CD8-positive, alpha-beta memory T cell (primary cell): ENCODE results near the gene NCBP3. TPM values are rescaled to one million over a fixed set of nuclear protein-coding genes. Genes with fewer than 3 reads are reported as not detected.

Experiments used
- CTCF ChIA-PET: fragments of 350-600 bp; sonication (Branson Sonifier 250); formaldehyde crosslinking; loops from one replicate; lab custom pipeline; 2021; ENCODE audit warnings: antibody characterized with exemption; lab: Charles Lee
- POLR2A ChIA-PET: fragments of 350-600 bp; sonication (Branson Sonifier 250); formaldehyde crosslinking; loops from one replicate; lab custom pipeline; 2021; ENCODE audit warnings: antibody characterized with exemption; lab: Charles Lee
- DNase-seq, 5 donors: peaks; one replicate each; pipeline versions ENCODE4 v3.0.0 to v3.0.0-alpha.2; 2020 to 2022; ENCODE audit warnings: mixed read lengths in 1 of 5
- H3K27ac ChIP-seq: one replicate; pipeline ENCODE4 v1.7.0; 2013; ENCODE audit warnings: low read depth, mild to moderate bottlenecking, low read length, moderate library complexity
- H3K27me3 ChIP-seq: 2 replicates; pipeline ENCODE4 v1.7.0; 2013; ENCODE audit warnings: low read length, mild to moderate bottlenecking; ENCODE audit not compliant: insufficient read depth, poor library complexity, severe bottlenecking
- H3K36me3 ChIP-seq: 2 replicates; pipeline ENCODE4 v1.7.0; 2013; ENCODE audit warnings: mild to moderate bottlenecking, low read length, moderate library complexity; ENCODE audit not compliant: insufficient read depth
- H3K4me1 ChIP-seq: 2 replicates; pipeline ENCODE4 v1.7.0; 2013; ENCODE audit warnings: mild to moderate bottlenecking, low read length, moderate library complexity; ENCODE audit not compliant: insufficient read depth
- H3K4me3 ChIP-seq: 2 replicates; pipeline ENCODE4 v1.7.0; 2013; ENCODE audit warnings: mild to moderate bottlenecking, low read length
- H3K9me3 ChIP-seq: 2 replicates; pipeline ENCODE4 v1.7.0; 2013; ENCODE audit warnings: mild to moderate bottlenecking, low read length
- H3K27ac Mint-ChIP-seq, 8 donors: one replicate each; pipeline ENCODE4 v1.8.0; 2020 to 2021; ENCODE audit warnings: mixed read lengths in 8 of 8, mild to moderate bottlenecking in 6 of 8, inconsistent platforms in 3 of 8, moderate library complexity in 3 of 8
- H3K27me3 Mint-ChIP-seq, 2 donors: one replicate each; pipeline ENCODE4 v1.8.0; 2020 to 2021; ENCODE audit warnings: mixed read lengths in 2 of 2, mild to moderate bottlenecking in 1 of 2, moderate library complexity in 1 of 2
- H3K36me3 Mint-ChIP-seq, 3 donors: one replicate each; pipeline ENCODE4 v1.8.0; 2020 to 2021; ENCODE audit warnings: mixed read lengths in 3 of 3, inconsistent platforms in 1 of 3, mild to moderate bottlenecking in 1 of 3
- H3K4me1 Mint-ChIP-seq, 3 donors: one replicate each; pipeline ENCODE4 v1.8.0; 2020 to 2021; ENCODE audit warnings: mixed read lengths in 3 of 3, inconsistent platforms in 1 of 3, mild to moderate bottlenecking in 1 of 3
- H3K4me3 Mint-ChIP-seq, 7 donors: one replicate each; pipeline ENCODE4 v1.8.0; 2020 to 2021; ENCODE audit warnings: mixed read lengths in 7 of 7, mild to moderate bottlenecking in 6 of 7, moderate library complexity in 4 of 7, inconsistent platforms in 2 of 7
- H3K9me3 Mint-ChIP-seq, 5 donors: one replicate each; pipeline ENCODE4 v1.8.0; 2020 to 2022; ENCODE audit warnings: mixed read lengths in 5 of 5, mild to moderate bottlenecking in 3 of 5, moderate library complexity in 2 of 5, inconsistent platforms in 1 of 5
- polyA plus RNA-seq: library from polyadenylated mRNA; unstranded; fragments of 300-500 nt; fragmentation: Illumina TruSeq; gene quantifications from one replicate; pipeline ENCODE4 v1.2.3, GENCODE V29; 2021
- total RNA-seq, 2 experiments: library from RNA; stranded (reverse); gene quantifications; one replicate each; pipeline ENCODE4 v1.2.3, GENCODE V29; 2021

The NCBP3 gene
- total and polyA plus RNA-seq, 3 experiments from 2014 or later = 18.0 to 42.0 (median 39.9) TPM

DNA sequence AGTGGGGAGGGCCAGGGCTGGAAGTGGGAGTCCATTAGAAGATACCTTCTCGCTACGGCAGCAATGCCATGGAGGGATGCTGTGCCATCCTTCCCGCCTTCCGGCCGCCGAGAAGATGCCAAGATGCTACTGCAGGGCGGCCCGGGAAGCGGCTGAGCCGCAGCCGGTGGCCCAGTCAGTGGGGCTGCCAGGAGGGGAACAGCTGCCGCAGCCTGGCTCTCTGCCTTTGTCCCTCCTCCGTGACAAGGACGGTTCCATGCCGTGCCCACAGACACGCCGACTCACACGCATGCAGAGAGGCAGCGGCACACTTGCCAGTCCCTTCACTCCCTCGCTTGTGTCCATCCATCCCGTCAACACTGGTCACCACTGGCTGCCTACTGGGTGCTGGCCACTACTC, 20.2 kb upstream of the NCBP3 start:
- no peak overlapping the region for H3K4me3 ChIP-seq
- H3K4me3 Mint-ChIP-seq = no peak overlapping the region
- H3K9me3 ChIP-seq = no peaks in the 10 kb centered on the region
- no peaks in the 10 kb centered on the region for H3K36me3 Mint-ChIP-seq
- H3K27ac ChIP-seq = no peak overlapping the region
- ChIA-PET CTCF (interaction anchor here (1.2 kb wide), 1 partner anchor 208 kb away, joined by 3 read pairs; no protein-coding TSS in a partner anchor), POLR2A (no interaction called here)
- H3K4me1 Mint-ChIP-seq = peaks cover 5 to 6% (median 5%) of the 10 kb centered on the region in 3 donors
- no peaks in the 10 kb centered on the region for H3K36me3 ChIP-seq
- H3K27me3 ChIP-seq = no peaks in the 10 kb centered on the region
- DNase-seq = no peak
- H3K4me1 ChIP-seq = no peaks in the 10 kb centered on the region
- no peaks in the 10 kb centered on the region for H3K27me3 Mint-ChIP-seq
- H3K9me3 Mint-ChIP-seq = no peaks in the 10 kb centered on the region
- H3K27ac Mint-ChIP-seq = no peak overlapping the region

DNA sequence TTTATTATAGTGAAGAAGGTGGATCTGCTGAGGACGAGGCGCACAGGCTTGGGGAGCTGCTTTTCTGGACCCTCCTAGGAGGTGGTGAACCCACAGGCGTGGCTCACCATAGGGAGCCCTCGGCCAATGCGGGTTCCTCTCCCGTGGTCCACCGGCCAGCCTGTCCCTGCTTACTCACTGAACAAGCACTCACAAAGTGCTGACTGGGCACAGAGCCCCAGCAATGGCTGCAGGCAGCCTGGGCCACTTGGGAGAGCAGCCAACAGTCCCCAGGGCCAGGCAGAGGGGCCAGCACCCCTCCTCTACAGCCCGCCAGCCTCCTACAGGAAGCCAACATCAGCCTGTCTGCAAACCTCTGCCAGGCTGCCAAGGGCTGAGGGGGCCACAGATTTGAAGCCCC, 19.1 kb upstream of the NCBP3 start:
- ChIA-PET CTCF (interaction anchor here (1.3 to 3.2 kb wide), 3 partner anchors 19 to 31 kb away, joined by 3 to 14 read pairs (median 5); partner anchors contain the start of gene NCBP3), POLR2A (no interaction called here)
- Mint-ChIP-seq H3K9me3 (no peaks in the 10 kb centered on the region), H3K27me3 (no peaks in the 10 kb centered on the region), H3K36me3 (peaks cover 0 to 3% (median 0%) of the 10 kb centered on the region in 3 donors), H3K27ac (no peak overlapping the region), H3K4me1 (no peaks in the 10 kb centered on the region), H3K4me3 (no peak overlapping the region)
- Histone ChIP-seq H3K27ac (no peak overlapping the region), H3K36me3 (no peaks in the 10 kb centered on the region), H3K27me3 (no peaks in the 10 kb centered on the region), H3K4me1 (no peaks in the 10 kb centered on the region), H3K9me3 (no peaks in the 10 kb centered on the region), H3K4me3 (no peak overlapping the region)
- no peak for DNase-seq

DNA sequence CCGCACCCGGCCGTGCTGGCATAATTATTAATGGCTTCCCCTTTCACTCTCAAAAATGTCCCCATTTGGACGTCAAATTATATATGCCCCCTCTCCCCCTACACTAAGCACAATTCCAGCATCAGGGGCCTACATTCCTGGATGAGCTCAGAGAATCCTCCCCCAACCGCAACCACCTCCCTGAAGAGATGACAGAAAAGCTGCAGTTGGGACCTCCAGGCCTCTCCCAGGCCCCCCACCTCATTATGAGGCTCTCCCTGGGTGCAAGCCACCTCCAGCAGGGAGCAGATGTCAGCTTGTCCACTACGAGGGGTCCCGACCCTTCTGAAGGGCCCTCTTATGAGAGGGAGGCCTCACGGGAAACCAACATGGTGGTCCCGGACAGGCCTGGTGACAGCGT, 18.5 kb upstream of the NCBP3 start:
- Histone ChIP-seq H3K9me3 (no peaks in the 10 kb centered on the region), H3K27ac (no peak overlapping the region), H3K27me3 (no peaks in the 10 kb centered on the region), H3K4me3 (no peak overlapping the region), H3K4me1 (no peaks in the 10 kb centered on the region), H3K36me3 (no peaks in the 10 kb centered on the region)
- Mint-ChIP-seq H3K27me3 (no peaks in the 10 kb centered on the region), H3K4me1 (no peaks in the 10 kb centered on the region), H3K9me3 (no peaks in the 10 kb centered on the region), H3K36me3 (peaks cover 0 to 3% (median 0%) of the 10 kb centered on the region in 3 donors), H3K4me3 (no peak overlapping the region), H3K27ac (no peak overlapping the region)
- no peak for DNase-seq
- ChIA-PET CTCF (interaction anchor here (1.0 to 3.2 kb wide), 7 partner anchors 9 to 210 kb away, joined by 3 to 14 read pairs (median 3); partner anchors contain the start of gene NCBP3), POLR2A (interaction anchor here (0.6 kb wide), 1 partner anchor 538 kb away, joined by 3 read pairs; no protein-coding TSS in a partner anchor)

DNA sequence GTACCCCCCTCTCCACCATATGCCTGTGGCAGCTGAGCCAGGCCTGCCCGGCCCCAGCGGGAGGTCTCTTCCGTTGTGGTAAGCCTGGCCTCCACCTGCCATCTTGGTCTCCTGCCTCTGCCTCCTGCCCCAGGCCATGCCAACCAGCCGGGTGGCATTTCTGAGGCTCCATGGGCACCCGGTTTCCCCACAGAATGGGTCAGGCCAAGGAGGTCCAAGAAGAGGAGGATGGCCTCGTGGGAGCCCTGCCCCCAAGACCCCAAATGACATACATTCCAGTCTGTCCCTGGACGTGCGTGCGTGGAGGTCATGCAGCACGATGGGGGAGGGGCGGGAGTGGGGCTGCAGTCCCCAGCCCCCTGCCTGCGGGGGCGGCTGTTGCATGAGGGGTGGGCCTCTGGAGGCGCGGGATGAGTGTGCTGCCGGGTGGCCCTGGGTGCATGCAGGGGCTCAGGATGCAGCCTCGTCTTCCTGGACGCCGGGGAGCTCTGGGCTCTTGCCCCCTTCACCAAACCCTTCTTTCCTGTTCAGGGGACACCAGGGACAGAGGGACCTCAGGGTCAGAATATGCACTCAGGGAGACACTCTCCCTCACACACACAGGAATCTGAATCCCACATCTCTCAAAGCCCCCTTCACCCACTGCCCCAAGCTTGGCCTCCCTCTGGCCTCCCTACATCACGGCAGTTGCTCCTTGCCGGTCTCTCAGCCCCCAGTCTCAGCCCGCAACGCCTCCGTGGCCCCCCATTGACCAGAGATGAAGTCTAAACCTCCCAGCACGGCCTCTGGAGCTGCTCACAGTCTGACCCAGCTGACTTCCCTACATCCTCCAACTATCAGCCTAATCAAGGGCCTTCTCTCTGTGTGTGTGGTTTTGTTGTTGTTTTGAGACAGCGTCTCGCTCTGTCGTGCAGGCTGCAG, 16.0 kb upstream of the NCBP3 start:
- Histone ChIP-seq H3K4me1 (no peaks in the 10 kb centered on the region), H3K36me3 (no peaks in the 10 kb centered on the region), H3K27me3 (no peaks in the 10 kb centered on the region), H3K27ac (no peak overlapping the region), H3K4me3 (no peak overlapping the region), H3K9me3 (no peaks in the 10 kb centered on the region)
- Mint-ChIP-seq H3K27me3 (no peaks in the 10 kb centered on the region), H3K27ac (peak overlapping the region in 1 of 8 donors; percentile 58), H3K36me3 (peaks cover 0 to 3% (median 0%) of the 10 kb centered on the region in 3 donors), H3K9me3 (no peaks in the 10 kb centered on the region), H3K4me3 (no peak overlapping the region), H3K4me1 (no peaks in the 10 kb centered on the region)
- ChIA-PET CTCF (interaction anchor here (0.7 to 1.4 kb wide), 4 partner anchors 52 to 151 kb away, joined by 3 to 4 read pairs (median 3); no protein-coding TSS in a partner anchor), POLR2A (no interaction called here)
- DNase-seq = peak in 1 of 5 donors; percentile 8

DNA sequence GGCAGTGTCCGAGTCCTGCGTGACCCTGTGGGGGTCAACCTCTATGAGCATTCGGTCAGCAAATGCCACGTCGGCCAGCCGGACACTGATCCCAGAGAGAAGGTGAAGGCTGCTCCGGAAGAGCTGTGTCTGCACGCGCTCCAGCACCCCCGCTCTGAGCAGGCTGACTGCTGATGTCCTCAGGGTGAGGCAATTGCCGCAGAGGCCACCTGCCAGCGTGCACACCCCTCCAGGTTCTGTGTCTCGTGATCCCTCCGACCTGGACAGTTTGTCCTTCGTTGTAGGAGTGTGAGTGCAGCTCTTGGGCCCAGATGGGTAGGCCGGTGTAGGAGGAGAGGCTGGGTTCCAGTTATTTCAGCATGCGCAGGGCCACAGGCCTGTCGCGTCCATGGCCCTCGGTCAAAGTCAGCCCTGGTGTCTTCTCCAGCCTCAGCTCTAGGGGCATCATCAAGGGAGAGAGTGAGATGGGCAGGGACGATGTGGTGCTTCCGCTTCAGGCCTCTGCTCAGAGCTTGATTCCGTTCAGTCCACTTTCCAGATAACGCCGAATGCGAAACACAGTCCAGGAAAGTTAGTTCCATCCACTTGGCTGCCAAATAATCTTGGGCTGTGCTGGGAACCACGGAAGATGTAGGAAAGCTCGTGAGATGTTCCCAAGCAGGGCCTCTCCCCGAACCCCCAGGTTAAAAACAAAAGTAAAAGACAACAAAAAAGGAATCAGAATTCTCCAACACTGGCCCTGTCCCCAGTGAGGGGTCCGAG, 15.1 kb upstream of the NCBP3 start:
- Histone ChIP-seq H3K9me3 (no peaks in the 10 kb centered on the region), H3K36me3 (no peaks in the 10 kb centered on the region), H3K4me1 (no peaks in the 10 kb centered on the region), H3K27ac (no peak overlapping the region), H3K27me3 (no peaks in the 10 kb centered on the region), H3K4me3 (no peak overlapping the region)
- H3K4me3 Mint-ChIP-seq = no peak overlapping the region
- ChIA-PET CTCF (interaction anchor here (1.3 to 1.9 kb wide), 2 partner anchors 15 to 123 kb away, joined by 3 to 6 read pairs; partner anchors contain the start of gene NCBP3), POLR2A (no interaction called here)
- no peak overlapping the region for H3K27ac Mint-ChIP-seq
- H3K9me3 Mint-ChIP-seq = no peaks in the 10 kb centered on the region
- no peaks in the 10 kb centered on the region for H3K4me1 Mint-ChIP-seq
- DNase-seq = peak in 1 of 5 donors; percentile 26
- H3K36me3 Mint-ChIP-seq = peaks cover 0 to 3% (median 0%) of the 10 kb centered on the region in 3 donors
- no peaks in the 10 kb centered on the region for H3K27me3 Mint-ChIP-seq

DNA sequence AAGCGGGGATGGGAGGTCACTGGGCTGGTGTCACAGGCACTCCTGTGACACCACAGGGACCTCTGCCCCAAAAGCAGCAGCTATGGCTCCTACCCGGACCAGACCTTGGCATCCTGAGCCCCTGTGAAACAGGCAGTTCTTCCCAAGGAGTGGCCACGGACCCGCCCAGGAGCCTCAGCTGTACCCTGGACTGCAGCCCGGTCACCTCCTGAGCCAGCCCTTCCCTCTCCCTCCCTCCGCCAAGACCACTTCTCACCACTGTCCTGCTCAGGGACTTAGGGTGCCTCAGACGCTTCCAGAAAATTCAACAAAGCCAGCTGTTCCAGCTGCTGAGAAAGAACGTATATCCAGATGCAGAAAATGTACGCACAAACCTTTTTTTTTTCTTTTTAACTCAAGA, 13.9 kb upstream of the NCBP3 start:
- ChIA-PET CTCF (interaction anchor here (0.6 to 1.9 kb wide), 2 partner anchors 14 to 47 kb away, joined by 3 to 6 read pairs; partner anchors contain the start of gene NCBP3), POLR2A (interaction anchor here (1.1 kb wide), 1 partner anchor 165 kb away, joined by 3 read pairs; no protein-coding TSS in a partner anchor)
- H3K4me3 Mint-ChIP-seq = no peak overlapping the region
- Histone ChIP-seq H3K27me3 (no peaks in the 10 kb centered on the region), H3K9me3 (no peaks in the 10 kb centered on the region), H3K36me3 (no peaks in the 10 kb centered on the region), H3K4me3 (no peak overlapping the region), H3K4me1 (no peaks in the 10 kb centered on the region), H3K27ac (no peak overlapping the region)
- no peaks in the 10 kb centered on the region for H3K27me3 Mint-ChIP-seq
- H3K9me3 Mint-ChIP-seq = no peaks in the 10 kb centered on the region
- no peak overlapping the region for H3K27ac Mint-ChIP-seq
- peak in 1 of 5 donors; percentile 35 for DNase-seq
- H3K4me1 Mint-ChIP-seq = no peaks in the 10 kb centered on the region
- H3K36me3 Mint-ChIP-seq = peaks cover 0 to 3% (median 0%) of the 10 kb centered on the region in 3 donors

DNA sequence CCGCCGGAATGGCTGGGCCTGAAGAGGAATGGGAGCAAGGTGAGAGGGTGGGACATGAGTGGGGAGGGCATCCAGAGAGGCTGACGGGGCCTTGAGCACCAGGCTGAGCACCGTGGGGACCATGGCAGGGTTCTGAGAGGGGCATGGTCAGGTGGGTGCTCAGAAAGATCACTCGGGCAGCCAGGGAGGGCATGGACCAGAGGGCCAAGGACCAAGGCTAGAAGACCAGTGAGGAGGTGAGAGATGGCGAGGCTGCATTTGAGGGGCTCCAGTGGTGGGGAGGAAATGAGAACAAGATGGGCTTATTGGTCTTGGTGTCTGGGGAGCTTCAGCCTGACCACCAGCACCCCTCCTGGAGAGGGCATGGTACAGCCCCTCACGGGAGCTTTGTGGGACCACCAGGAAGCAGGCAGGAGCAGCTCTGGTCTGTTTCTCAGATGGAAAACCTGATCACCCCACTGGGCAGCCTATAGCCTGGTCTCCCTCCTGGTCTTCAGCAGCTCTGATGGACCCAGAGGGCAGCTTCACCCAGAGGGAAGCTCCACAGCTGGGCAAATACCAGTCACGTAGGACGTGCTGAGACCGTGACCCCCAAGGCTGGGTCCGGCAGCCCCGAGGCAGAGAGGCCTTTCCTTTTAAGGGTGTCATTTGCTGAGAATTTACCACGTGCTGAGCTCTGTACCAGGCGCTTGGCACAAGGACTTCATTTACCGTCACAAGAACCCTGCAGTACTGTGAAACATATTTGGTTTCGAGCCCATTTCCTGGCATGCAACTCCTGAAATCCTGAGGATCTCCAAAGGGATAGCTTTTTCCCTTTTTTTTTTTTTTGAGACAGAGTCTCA, 11.4 kb upstream of the NCBP3 start:
- Mint-ChIP-seq H3K9me3 (no peaks in the 10 kb centered on the region), H3K27me3 (peaks cover 0 to 4% of the 10 kb centered on the region in 2 donors), H3K36me3 (peaks cover 0 to 3% (median 0%) of the 10 kb centered on the region in 3 donors), H3K27ac (no peak overlapping the region), H3K4me3 (no peak overlapping the region), H3K4me1 (no peaks in the 10 kb centered on the region)
- DNase-seq = no peak
- Histone ChIP-seq H3K9me3 (no peaks in the 10 kb centered on the region), H3K36me3 (no peaks in the 10 kb centered on the region), H3K27me3 (no peaks in the 10 kb centered on the region), H3K27ac (no peak overlapping the region), H3K4me1 (no peaks in the 10 kb centered on the region), H3K4me3 (no peak overlapping the region)
- POLR2A ChIA-PET = no interaction called here
- CTCF ChIA-PET = interaction anchor here (1.0 to 1.6 kb wide), 5 partner anchors 11 to 122 kb away, joined by 3 to 5 read pairs (median 3); partner anchors contain the start of gene NCBP3
